Fibroblast of skin of left biceps (primary cell): ENCODE measurements around the gene DSE.

Source experiments
- DNase-seq, 2 experiments: peaks; one replicate each; pipeline ENCODE4 v3.0.0-alpha.2; 2013; ENCODE audit warnings: low read depth in 2 of 2

DSE gene

DNA sequence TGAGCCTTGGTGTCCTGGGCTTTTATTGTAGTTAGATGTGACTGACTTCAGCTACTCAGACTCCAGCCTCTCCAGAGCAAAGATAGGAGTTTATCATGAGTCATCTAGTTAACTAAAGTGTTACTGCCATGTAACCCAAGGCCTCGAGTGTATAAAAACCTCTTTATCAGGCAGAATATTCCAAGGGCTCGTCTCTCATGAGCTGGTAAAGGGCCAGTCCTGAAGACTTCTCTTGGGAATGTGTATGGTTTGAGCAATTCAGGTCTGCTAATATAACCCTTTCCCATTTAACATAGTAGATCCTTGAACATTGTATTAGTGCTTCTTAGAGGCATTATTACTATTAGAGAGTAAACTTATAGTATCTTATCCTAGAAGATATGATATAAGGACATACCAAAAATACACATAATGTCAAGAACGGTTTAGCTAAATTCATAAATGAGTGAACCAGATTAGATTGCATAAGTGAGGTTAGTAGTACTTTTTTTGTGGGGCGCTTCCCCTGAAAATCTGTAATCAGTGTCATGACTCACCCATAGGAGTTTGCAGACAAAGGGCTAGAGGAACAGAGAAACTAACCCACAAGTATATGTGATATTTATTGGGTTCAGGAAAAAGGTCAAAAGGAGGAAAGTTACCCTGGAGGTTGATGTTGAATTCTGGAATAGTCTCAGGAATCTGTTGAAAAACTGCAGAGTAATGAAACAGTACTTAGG lies 16.0 kb downstream of the DSE start:
- DNase-seq: no peak

DNA sequence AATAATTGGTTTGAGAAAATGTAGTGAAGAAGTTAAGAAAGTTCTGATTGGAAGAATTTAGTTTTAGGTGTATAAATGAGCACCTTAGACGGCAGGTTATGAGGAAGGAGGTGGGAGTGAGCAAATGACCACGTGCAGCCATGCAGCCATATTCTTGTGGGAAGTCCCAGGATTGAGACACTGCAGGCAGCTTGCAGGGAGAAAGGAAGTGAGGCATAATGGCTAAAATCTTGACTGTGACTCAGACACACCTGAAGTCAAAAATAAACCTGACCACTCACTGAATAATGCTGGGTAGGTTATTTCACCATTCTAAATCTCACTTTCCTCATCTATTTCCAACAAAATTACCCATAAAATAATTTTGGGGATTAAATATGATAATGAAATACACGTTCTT lies 16.6 kb downstream of the DSE start:
- no peak for DNase-seq

DNA sequence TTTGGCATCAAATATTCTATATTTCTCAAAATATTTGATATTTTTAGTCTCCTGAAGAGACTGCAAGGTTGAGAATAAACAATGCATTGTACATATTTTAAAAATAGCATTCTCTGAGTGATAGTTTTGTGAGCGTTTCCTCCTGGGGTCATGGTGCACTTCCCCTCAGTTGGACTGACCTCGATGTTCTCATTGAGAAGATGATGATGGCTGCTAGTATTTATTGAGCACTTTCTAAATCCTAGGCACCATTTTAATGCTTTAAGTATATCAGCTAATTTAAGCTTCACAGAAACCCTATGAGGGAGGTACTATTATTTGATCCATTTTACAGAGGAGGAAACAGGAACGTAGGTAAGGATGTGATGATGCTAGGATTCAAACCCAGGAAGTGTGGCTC lies 18.2 kb downstream of the DSE start:
- no peak for DNase-seq

- no peak for DNase-seq
Observed at GRCh38 chr6:116389357-116389756, 18.6 kb downstream of the DSE start.

- DNase-seq: no peak
Observed at GRCh38 chr6:116390581-116390980, 19.8 kb downstream of the DSE start.

GRCh38 chr6:116392132-116393013 lies 21.6 kb downstream of the DSE start:
- no peak for DNase-seq

DNA sequence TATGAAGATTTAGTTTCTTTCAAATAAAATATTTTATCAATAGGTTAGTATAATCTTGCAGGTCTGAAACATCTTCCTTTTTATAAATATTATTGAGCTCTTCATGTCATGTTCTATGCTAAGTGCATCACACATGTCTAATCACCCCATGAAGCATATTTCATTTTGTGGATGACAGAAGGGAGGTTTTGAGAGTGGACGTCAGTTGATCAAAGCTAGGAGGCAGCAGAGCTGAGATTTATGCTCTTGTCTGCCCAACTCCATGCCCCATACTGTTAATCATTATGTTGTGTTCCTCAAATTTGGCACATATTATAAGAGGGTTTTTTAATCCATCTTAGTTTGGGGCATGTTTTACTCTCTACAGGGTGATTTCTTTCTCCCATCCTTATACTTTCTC lies 22.7 kb downstream of the DSE start:
- DNase-seq: no peak

GRCh38 chr6:116395647-116396046 lies 24.9 kb downstream of the DSE start:
- DNase-seq: no peak

DNA sequence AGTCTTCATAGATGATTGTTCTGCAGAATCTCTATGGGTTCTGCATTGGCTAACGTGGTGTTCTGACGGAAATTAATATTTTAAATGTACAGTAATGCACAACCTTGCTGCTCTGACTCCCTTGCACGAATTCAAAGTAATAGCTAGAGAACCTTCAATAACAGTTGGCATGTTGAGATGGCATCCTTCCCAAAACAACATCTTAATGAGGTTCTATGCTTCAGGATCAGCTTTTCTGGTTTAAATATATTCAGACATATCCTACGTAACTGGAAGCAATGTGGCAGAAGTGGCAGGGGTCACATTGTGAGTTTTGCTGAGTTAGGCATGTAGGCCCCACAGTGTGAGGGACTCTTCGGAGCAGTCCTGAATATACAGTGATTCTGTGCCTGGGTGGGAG lies 25.7 kb downstream of the DSE start:
- DNase-seq: no peak

DNA sequence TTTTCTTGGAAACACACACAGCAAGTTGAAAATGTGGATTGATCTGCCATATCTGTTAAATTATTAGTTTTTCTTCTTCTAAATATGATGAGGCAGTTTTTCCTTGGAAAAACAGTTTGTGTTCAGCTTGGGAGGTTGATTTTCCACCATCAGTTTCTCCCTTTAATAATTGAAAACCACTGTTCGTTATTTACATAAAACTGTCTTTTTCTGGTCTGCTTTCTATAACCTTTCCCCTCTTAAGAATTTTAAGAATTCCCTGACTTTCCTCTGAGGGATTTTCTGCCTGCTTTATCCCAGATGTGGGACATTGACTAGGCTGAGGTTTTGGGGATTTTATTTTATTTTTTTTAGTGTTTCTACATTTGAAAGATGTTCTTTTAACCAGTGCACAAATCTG lies 27.2 kb downstream of the DSE start:
- DNase-seq: peak in 1 of 2 experiments; percentile 71

DNA sequence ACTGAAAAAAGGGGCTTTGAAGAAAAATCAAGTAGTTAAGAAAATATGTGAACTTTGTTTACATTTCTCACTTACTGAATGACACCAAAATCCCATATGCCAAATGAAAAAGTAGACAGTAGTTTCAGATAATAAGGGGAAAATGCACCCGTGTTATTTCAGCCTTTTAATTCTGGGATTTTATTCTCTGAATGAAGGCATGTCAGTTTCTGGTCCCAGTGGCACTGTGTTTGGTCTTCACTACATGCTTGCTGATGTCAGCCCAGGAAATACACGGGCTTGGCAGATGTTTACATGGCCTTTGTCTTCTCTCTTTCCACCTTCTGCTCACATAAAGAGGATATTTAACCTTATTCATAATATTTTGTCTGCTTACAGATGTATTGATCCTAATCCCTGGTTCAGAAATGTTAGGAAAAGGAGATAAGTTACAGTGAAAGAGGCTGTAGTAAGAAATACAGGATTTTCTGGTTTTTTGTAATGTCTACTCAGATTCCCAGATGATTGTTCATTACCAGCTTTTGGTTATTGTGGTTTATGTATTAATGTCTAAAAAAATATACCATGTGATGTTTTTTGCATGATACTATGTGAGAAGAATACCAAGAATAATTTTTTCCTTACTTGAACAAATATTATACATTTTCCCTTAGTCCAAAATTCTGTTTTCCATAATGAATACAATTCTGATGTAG lies 27.7 kb downstream of the DSE start:
- DNase-seq: no peak

DNA sequence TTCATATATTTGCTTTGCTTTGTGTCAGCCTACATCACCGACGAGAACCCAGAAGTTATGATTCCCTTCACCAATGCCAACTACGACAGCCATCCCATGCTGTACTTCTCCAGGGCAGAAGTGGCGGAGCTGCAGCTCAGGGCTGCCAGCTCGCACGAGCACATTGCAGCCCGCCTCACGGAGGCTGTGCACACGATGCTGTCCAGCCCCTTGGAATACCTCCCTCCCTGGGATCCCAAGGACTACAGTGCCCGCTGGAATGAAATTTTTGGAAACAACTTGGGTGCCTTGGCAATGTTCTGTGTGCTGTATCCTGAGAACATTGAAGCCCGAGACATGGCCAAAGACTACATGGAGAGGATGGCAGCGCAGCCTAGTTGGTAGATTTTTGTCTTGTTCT lies 28.5 kb downstream of the DSE start:
- DNase-seq: no peak

- DNase-seq: no peak
Observed at GRCh38 chr6:116400328-116400727, 29.6 kb downstream of the DSE start.

- no peak for DNase-seq
Observed at GRCh38 chr6:116402108-116402937, 31.6 kb downstream of the DSE start.

GRCh38 chr6:116403205-116403604 lies 32.5 kb downstream of the DSE start:
- no peak for DNase-seq

DNA sequence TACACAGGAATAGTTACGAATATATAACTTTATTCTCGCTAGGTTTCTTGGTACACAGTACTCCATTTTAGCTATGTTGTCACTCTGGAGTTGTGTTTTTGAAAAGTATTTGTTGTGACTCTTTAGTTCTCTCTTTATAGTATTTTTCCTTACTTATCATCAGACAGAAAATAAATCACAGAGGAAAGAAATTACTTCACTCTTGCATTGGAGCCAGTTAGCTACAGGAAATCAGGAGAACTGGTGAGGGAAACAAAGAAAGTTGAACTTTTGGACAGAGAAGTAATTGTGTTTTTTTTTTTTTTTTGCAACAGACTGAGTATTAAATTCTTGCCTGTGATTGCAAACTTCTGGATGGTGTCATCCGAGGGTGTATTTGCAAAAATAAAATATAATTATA lies 33.9 kb downstream of the DSE start:
- DNase-seq: no peak

- DNase-seq: peak in 1 of 2 experiments; percentile 77
Observed at GRCh38 chr6:116405138-116405537, 34.4 kb downstream of the DSE start.

DNA sequence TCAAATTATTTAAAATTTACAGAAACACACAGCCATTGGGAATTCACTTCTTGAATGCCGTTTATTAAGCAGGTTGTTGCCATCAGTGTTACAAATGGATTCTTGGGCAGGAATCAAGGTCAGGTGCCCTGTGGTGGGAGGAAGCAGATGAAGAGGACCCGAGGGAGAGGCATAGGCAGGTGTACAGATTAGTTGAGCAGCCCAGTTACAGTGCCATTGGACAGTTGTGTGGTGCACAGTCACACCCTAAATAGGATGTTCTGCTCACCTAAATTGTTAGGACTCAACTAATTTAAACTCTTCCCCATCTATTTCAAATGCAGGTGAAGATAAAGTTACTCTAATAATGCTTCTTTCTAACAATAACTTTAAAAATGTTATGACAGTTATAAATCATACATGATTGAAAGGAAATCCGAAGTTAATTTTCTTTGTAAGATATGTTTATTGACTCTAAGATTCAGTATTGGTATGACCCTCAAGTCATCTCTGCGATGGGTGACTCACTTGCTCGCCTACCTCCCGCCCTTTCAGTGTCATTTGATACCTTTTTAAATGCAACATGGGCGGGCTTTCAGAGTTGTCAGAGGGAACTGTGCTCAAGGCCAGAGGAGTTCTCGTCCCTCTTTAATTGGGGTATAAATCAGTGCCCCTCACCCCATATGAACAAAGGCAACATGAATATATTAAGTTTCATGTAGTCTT lies 35.1 kb downstream of the DSE start:
- DNase-seq: no peak

DNA sequence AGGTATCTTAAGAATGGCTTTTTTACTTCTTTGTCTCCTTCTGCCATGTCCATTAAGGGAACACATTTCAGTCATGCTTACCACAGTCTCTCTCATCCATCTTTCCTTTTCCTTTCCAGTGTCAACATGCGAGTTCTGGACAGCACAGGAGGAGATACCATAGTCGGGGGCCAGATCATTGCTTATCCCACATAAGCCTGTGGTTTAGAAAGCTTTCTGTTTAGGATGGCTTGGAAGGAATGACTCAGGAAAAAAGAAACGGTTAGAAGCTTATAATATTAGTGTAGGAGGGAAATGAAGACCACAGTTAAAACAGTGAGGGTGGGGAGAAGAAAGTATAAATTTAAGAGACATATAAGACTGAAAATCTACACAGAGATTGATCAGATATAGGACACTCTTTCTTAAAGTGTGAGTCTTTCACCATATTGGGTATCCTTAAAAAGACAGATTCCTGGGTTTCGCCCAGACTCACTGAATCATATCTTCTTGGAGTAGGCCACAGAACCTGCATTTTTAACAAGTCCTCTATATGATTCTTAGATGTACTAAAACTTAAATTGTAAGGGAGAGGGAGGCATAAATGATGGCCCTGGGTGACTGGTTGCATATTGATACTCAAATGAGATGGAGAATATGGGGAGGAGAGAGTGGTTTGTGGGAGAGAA lies 36.1 kb downstream of the DSE start:
- DNase-seq: no peak

- no peak for DNase-seq
Observed at GRCh38 chr6:116408491-116408890, 37.7 kb downstream of the DSE start.

GRCh38 chr6:116409756-116410155 lies 39.0 kb downstream of the DSE start:
- DNase-seq: no peak
